GM10847 (cell line): ENCODE measurements around the gene YJU2.
A peak's percentile ranks its signal among the peaks of the same experiment; 100 is the strongest.

ENCODE experiments used
- POLR2A ChIP-seq: IDR thresholded peaks from 2 replicates; pipeline ENCODE4 v1.6.1; 2011; ENCODE audit not compliant: insufficient read length; ENCODE audit errors: extremely low read depth

YJU2 gene

GRCh38 chr19:4220188-4220587, 26.7 kb upstream of the YJU2 start:
- no peak for TF ChIP-seq POLR2A

DNA sequence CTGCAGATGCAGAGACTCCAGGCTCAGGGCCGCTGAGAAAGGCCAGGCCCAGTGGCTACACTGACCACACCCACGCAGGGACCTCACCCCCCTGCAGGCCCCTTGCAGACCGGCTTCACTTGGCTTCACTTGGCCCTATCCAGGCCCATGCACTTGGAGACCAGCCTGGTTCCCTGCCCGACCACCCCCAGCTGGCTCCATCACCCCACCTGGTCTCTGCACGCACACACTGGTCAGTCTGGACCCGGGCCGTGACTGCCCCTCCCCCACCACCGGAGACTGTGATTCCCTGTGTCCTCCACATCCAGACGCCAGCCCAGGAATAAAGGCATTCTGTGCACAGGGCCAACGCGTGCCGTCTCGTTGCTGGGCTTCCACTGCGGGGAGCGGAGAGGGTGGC, 22.4 kb upstream of the YJU2 start:
- TF ChIP-seq POLR2A = no peak

- no peak for TF ChIP-seq POLR2A
Measured at GRCh38 chr19:4225885-4226284, 21.0 kb upstream of the YJU2 start.

- no peak for TF ChIP-seq POLR2A
Measured at GRCh38 chr19:4227771-4228170, 19.1 kb upstream of the YJU2 start.

GRCh38 chr19:4228765-4229178, 18.1 kb upstream of the YJU2 start:
- TF ChIP-seq POLR2A = no peak

DNA sequence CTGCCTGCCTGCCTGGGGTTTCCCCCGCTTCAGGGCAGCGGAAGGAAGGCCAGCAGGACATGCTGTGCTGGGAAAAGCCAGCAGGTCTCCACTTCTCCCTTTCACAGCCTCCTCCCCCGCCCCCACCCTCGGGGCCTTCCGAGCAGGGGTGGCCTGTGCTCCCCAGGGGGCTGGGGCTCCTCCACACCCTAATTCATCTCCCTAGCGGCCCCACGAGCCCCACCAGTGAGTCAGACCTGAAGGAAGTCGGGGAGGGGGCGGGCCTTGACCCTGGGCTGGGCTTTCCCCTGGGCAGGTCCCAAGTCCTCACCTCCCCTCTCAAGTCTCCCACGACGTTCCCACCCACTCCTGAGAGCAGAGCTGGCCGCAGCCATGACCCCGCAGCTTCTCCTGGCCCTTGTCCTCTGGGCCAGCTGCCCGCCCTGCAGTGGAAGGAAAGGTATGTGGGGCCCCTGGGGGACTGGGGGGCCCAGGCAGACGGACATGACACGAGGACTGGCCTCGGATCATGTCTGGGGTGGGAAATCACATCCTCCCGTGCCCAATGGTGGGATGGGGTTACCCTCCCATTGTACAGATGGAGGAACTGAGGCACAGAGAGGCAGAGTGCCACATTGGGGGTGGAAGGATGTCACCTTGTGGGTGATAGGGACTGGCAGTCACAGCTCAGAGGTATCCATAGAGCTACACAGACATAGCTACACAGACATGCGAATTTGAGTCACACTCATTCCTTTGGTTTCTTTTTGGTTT, 17.5 kb upstream of the YJU2 start, which contains the start of gene EBI3:
Gene EBI3, plus strand, starts transcription at position 345 of the 753 bp plus-strand sequence. Its CDS starts 28 bp downstream, at position 373.
- TF ChIP-seq POLR2A = peak; percentile 58

- no peak for TF ChIP-seq POLR2A
Measured at GRCh38 chr19:4232614-4233281, 14.1 kb upstream of the YJU2 start.

GRCh38 chr19:4233282-4233853, 13.5 kb upstream of the YJU2 start:
- TF ChIP-seq POLR2A = no peak

DNA sequence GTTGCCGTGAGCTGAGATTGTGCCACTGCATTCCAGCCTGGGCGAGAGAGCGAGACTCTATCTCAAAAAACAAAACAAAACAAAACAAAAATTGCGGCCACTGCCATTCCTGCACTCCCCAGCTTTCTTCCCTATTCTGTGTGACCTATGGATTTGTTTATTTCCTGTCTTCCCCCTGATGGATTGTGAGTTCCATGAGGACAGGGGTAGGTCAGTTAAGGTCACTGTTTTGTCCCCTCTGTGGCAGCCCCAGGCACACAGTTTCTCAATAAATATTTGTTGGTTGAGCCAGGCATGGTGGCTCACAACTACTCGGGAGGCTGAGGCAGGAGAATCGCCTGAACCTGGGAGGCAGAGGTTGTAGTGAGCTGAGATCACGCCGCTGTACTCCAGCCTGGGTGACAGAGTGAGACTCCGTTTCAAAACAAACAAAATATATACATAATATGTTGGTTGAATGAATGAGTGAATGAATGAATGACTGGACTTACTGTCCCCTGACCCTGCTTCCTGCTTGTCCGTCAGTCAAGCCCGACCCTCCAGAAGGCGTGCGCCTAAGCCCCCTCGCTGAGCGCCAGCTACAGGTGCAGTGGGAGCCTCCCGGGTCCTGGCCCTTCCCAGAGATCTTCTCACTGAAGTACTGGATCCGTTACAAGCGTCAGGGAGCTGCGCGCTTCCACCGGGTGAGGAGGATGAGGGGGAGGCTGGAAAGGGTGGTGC, 12.6 kb upstream of the YJU2 start:
- no peak for TF ChIP-seq POLR2A

- no peak for TF ChIP-seq POLR2A
Measured at GRCh38 chr19:4234862-4235201, 12.0 kb upstream of the YJU2 start.

DNA sequence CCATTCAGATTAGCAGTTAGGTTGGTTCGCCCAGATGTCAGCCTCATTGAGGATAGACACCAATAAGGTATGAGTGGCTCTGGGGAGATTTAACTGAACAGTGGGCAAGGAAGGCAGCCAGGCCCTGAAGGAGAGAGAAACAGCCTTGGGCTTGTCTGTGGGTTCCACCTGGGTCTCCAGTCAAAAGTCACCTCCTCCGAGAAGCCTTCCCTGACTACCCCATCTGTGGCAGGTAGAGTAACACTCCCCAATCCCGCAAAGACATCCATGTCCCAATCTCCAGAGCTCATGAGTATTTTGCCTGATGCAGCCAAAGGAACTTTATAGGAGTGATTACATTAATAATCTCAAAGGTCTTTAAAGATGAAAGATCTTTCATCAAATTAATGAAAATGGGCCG, 8.0 kb upstream of the YJU2 start:
- no peak for TF ChIP-seq POLR2A

DNA sequence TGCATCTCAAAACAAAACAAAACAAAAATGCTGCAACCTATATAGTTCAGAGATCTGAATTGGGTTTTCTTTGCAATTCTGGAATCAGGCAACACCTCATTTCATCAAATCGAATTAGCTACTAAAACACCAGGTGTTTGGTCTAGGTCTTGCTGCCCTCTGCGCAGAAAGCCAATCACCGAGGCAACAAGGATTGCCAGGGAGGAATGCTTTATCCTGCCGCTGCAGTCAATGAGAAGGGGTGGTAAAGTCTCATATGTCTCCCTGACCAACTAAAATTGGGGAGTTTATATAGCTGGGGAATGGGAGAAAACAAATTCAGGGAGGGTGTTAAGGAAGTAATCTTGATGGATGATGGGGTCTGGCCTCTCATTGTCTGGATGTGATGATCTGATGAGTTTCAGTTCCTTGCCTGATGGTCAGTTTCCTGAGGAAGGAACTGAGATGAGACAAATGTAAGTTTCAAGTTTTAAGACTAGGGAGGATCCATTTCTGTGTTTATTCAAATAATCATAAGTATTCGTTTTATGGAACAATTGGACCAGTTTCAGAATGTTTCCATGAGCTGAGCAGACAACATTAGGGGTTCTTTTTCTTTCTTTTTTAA, 5.0 kb upstream of the YJU2 start:
- no peak for TF ChIP-seq POLR2A

GRCh38 chr19:4256563-4256962, 9.7 kb downstream of the YJU2 start:
- no peak for TF ChIP-seq POLR2A

DNA sequence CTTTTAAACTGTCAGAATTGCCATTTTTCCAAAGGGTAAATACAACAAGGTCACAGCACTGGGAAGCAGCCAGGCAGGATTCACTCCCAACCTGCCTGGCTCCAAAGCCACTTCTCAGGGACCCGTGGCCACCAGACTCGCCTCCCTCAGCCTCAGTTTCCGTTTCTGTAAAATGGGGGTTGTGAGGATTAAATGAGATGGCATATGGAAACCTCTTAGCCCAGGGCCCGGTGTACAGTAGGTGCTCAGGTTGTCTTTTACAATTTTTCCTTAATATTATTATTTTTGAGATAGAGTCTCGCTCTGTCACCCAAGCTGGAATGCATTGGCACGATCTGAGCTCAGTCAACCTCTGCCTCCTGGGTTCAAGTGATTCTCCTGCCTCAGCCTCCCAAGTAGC, 10.1 kb downstream of the YJU2 start:
- no peak for TF ChIP-seq POLR2A

DNA sequence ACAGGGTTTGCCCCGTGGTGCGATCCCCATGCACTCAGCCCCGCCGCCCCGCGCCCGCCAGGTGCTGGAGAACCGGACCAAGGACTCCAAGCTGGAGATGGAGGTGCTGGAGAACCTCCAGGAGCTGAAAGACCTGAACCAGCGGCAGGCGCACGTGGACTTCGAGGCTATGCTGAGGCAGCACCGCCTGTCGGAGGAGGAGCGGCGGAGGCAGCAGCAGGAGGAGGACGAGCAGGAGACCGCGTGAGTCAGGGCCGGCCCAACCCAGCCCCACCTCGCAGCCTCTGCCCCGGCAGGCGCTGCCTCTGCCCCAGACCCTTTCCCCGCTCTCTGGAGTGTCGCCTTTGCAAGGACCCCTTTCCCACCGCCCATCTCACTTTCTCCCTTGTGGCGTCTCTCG, 11.3 kb downstream of the YJU2 start:
- TF ChIP-seq POLR2A = no peak

- no peak for TF ChIP-seq POLR2A
Measured at GRCh38 chr19:4260613-4261191, 13.8 kb downstream of the YJU2 start.

GRCh38 chr19:4264812-4265211, 17.9 kb downstream of the YJU2 start:
- no peak for TF ChIP-seq POLR2A
